Measurements from ENCODE around the gene STOML3. TPM values are rescaled to one million over a fixed set of nuclear protein-coding genes. Genes with fewer than 3 reads are reported as not detected.
"Not testable (repeated sequence)": the region's sequence is repeated elsewhere in the genome, so short reads cannot be mapped to it uniquely, and the experiment has no call there.

Gene STOML3
- total RNA-seq, 1 donor from 2014 or later, result not detected

- Mint-ChIP-seq H3K9me3 (no peaks in the 10 kb centered on the region), H3K4me3 (no peak overlapping the region), H3K36me3 (peaks cover 47% of the 10 kb centered on the region), H3K4me1 (no peaks in the 10 kb centered on the region), H3K27me3 (ENCODE audit: low read depth) (no peaks in the 10 kb centered on the region), H3K27ac (no peak overlapping the region)
- no peak for DNase-seq (ENCODE audit: low spot score in 2 of 2, unreplicated experiment in 2 of 2)
- no peak for TF ChIP-seq CTCF (IDR thresholded peaks at IDR 0.05; ENCODE audit: unreplicated experiment)
Measured at GRCh38 chr13:39013462-39013861, 22.8 kb upstream of the STOML3 start.

DNA sequence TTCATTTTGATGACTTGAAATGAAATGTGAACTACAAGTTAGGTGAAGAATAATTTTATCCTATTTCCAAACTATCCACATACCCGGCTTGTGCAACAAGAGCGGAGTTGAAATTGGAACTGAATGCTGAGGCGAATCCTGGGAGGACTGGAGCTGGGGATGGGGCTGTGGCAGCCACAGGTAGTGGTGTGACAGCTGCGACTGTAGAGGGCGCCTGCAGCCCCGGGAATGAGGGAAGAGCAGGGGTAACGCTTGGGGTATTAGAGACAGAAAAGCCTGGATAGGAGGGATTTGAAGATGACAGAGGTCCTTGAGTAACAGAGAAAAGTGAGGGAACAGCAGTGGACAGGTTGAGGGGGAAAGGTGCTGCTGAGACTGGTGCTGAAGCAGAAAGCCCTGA lies 22.0 kb upstream of the STOML3 start:
- Mint-ChIP-seq H3K27ac (no peak overlapping the region), H3K27me3 (ENCODE audit: low read depth) (no peaks in the 10 kb centered on the region), H3K36me3 (peaks cover 56% of the 10 kb centered on the region), H3K9me3 (no peaks in the 10 kb centered on the region), H3K4me1 (no peaks in the 10 kb centered on the region), H3K4me3 (no peak overlapping the region)
- no peak for DNase-seq (ENCODE audit: low spot score in 2 of 2, unreplicated experiment in 2 of 2)
- TF ChIP-seq CTCF (IDR thresholded peaks at IDR 0.05; ENCODE audit: unreplicated experiment), result no peak

DNA sequence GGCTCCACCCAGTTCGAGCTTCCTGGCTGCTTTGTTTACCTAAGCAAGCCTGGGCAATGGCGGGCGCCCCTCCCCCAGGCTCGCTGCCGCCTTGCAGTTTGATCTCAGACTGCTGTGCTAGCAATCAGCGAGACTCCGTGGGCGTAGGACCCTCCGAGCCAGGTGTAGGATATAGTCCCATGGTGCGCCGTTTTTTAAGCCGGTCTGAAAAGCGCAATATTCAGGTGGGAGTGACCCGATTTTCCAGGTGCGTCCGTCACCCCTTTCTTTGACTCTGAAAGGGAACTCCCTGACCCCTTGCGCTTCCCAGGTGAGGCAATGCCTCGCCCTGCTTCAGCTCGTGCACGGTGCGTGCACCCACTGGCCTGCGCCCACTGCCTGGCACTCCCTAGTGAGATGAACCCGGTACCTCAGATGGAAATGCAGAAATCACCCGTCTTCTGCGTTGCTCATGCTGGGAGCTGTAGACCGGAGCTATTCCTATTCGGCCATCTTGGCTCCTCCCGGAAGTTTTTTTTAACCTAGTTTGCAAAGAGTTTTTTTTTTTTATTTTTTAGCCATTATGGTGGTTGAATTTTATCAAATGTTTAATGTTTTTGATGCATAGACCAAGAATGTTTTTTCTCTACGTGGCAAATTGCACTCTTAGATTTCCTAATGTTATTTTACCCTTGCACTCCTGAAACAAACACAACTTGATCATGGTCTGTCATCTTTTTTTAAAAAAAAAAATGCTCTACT lies 15.9 kb upstream of the STOML3 start:
- not testable (repeated sequence) for H3K27ac Mint-ChIP-seq; H3K9me3 Mint-ChIP-seq; H3K27me3 Mint-ChIP-seq (ENCODE audit: low read depth); H3K4me1 Mint-ChIP-seq; DNase-seq (ENCODE audit: low spot score in 2 of 2, unreplicated experiment in 2 of 2)
- H3K36me3 Mint-ChIP-seq, result peaks cover 31% of the 10 kb centered on the region
- peak overlapping the region; percentile 47 for H3K4me3 Mint-ChIP-seq

- H3K27me3 Mint-ChIP-seq (ENCODE audit: low read depth), result no peaks in the 10 kb centered on the region
Measured at GRCh38 chr13:38998739-38999138, 8.1 kb upstream of the STOML3 start.

GRCh38 chr13:38993381-38993780 lies 2.8 kb upstream of the STOML3 start:
- no peak for DNase-seq (ENCODE audit: low spot score in 2 of 2, unreplicated experiment in 2 of 2)
- Mint-ChIP-seq H3K9me3 (no peaks in the 10 kb centered on the region), H3K27me3 (ENCODE audit: low read depth) (no peaks in the 10 kb centered on the region), H3K27ac (no peak overlapping the region), H3K4me3 (no peak overlapping the region), H3K36me3 (no peaks in the 10 kb centered on the region), H3K4me1 (peaks cover 5% of the 10 kb centered on the region)
- no peak for TF ChIP-seq CTCF (IDR thresholded peaks at IDR 0.05; ENCODE audit: unreplicated experiment)

More at GRCh38 chr13:38998739-38999138, 8.1 kb upstream of the STOML3 start:
- Mint-ChIP-seq H3K36me3 (no peaks in the 10 kb centered on the region), H3K9me3 (no peaks in the 10 kb centered on the region), H3K27ac (no peak overlapping the region), H3K4me1 (no peaks in the 10 kb centered on the region), H3K4me3 (no peak overlapping the region)
- TF ChIP-seq CTCF (IDR thresholded peaks at IDR 0.05; ENCODE audit: unreplicated experiment), result no peak
- DNase-seq (ENCODE audit: low spot score in 2 of 2, unreplicated experiment in 2 of 2), result no peak

- no peak for DNase-seq (ENCODE audit: low spot score in 2 of 2, unreplicated experiment in 2 of 2)
- H3K4me1 Mint-ChIP-seq, result no peaks in the 10 kb centered on the region
- peaks cover 15% of the 10 kb centered on the region for H3K9me3 Mint-ChIP-seq
- H3K36me3 Mint-ChIP-seq, result no peaks in the 10 kb centered on the region
- no peaks in the 10 kb centered on the region for H3K27me3 Mint-ChIP-seq (ENCODE audit: low read depth)
- no peak overlapping the region for H3K27ac Mint-ChIP-seq
- no peak overlapping the region for H3K4me3 Mint-ChIP-seq
- TF ChIP-seq CTCF (IDR thresholded peaks at IDR 0.05; ENCODE audit: unreplicated experiment), result no peak
Measured at GRCh38 chr13:38981096-38981495, 9.5 kb downstream of the STOML3 start.
